Left lung (tissue), 10 donors: ENCODE measurements around the gene GDI2. TPM values are rescaled to one million over a fixed set of nuclear protein-coding genes. Genes with fewer than 3 reads are reported as not detected.
"Not testable (repeated sequence)": the region's sequence is repeated elsewhere in the genome, so short reads cannot be mapped to it uniquely, and the experiment has no call there.

ENCODE experiments used
- ATAC-seq: fragments of 200-7000 bp; cut with Tn5 transposase; one replicate; pipeline ENCODE4 v1.9.1; 2020; ENCODE audit warnings: moderate library complexity
- DNase-seq, 4 donors: peaks; one replicate each; pipeline ENCODE4 v3.0.0-alpha.2; 2013 to 2020
- H3K27ac ChIP-seq, 2 donors: fragments of 200-600 bp; sonication (generic) in 1 of 2; one replicate each; pipeline versions ENCODE4 v1.5.0 to v1.8.0; 2020 to 2021
- H3K27me3 ChIP-seq, 2 donors: fragments of 200-600 bp; sonication (generic) in 1 of 2; one replicate each; pipeline versions ENCODE4 v1.5.0 to v1.8.0; 2020 to 2021
- H3K36me3 ChIP-seq, 2 donors: fragments of 200-600 bp; sonication (generic) in 1 of 2; one replicate each; pipeline versions ENCODE4 v1.5.0 to v1.8.0; 2020 to 2021
- H3K4me1 ChIP-seq, 2 donors: fragments of 200-600 bp; one replicate each; pipeline ENCODE4 v1.8.0; 2021
- H3K4me3 ChIP-seq, 2 donors: fragments of 200-600 bp; sonication (generic) in 1 of 2; one replicate each; pipeline versions ENCODE4 v1.5.0 to v1.8.0; 2020 to 2021; ENCODE audit warnings: mild to moderate bottlenecking in 1 of 2
- H3K9me3 ChIP-seq, 2 donors: fragments of 200-600 bp; sonication (generic) in 1 of 2; one replicate each; pipeline versions ENCODE4 v1.5.0 to v1.8.0; 2020 to 2021
- intact Hi-C, 2 donors: fragments of 100-400 bp; cut with DNase I; formaldehyde crosslinking; loops; one replicate each; pipeline versions ENCODE4 v1.11.2 to v1.14.2; 2022
- polyA plus RNA-seq, 6 donors: library from polyadenylated mRNA; unstranded; fragments of 120-200 nt; gene quantifications; one replicate each; pipeline ENCODE4 v1.2.1, GENCODE V29; 2013; ENCODE audit not compliant: insufficient read length in 6 of 6
- total RNA-seq, 2 donors: library from RNA; stranded (reverse); fragmentation: NEBNext Ultra II Directional; extraction: Animal tissue kit (Norgen Biotek cat#: 25700); gene quantifications; one replicate each; pipeline ENCODE4 v1.2.1, GENCODE V29; 2021
- TF ChIP-seq, protein P1 (sequence below), 2 donors: fragments of 200-600 bp; sonication (generic) in 1 of 2; IDR thresholded peaks; one replicate each; pipeline versions ENCODE4 v1.5.0 to v1.8.0; 2021; ENCODE audit warnings: antibody characterized with exemption in 2 of 2
- donor health status: DM: no; HTN: yes; CAD: no.
- donor health status: DM: no; HTN: no; CAD: no.

GDI2 gene
- total and polyA plus RNA-seq, 8 donors = 196 to 304 (median 252) TPM

DNA sequence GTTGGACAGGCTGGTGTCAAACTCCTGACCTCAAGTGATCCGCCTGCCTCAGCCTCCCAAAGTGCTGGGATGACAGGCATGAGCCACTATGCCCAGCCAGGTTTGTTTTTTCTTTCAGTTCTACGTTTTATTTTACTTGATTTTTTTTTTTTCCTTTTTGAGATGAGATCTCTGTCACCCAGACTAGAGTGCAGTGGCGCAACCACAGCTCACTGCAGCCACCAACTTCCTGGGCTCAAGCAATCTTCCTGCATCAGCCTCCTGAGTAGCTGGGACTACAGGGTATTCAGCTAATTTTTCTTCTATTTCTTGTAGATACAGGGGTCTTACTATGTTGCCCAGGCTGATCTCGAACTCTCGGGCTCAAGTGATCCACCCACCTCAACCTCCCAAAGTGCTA lies 24.3 kb downstream of the GDI2 start:
- peaks cover 6 to 15% of the 10 kb centered on the region in 2 donors for H3K4me1 ChIP-seq
- peaks cover 0 to 97% of the 10 kb centered on the region in 2 donors for H3K36me3 ChIP-seq
- no peaks in the 10 kb centered on the region for H3K27me3 ChIP-seq
- no peak overlapping the region for H3K4me3 ChIP-seq
- DNase-seq (no peak), ATAC-seq (no peak)
- H3K27ac ChIP-seq = no peak overlapping the region
- intact Hi-C loops = no loop called here
- H3K9me3 ChIP-seq = no peaks in the 10 kb centered on the region
- TF ChIP-seq, protein P1, sequence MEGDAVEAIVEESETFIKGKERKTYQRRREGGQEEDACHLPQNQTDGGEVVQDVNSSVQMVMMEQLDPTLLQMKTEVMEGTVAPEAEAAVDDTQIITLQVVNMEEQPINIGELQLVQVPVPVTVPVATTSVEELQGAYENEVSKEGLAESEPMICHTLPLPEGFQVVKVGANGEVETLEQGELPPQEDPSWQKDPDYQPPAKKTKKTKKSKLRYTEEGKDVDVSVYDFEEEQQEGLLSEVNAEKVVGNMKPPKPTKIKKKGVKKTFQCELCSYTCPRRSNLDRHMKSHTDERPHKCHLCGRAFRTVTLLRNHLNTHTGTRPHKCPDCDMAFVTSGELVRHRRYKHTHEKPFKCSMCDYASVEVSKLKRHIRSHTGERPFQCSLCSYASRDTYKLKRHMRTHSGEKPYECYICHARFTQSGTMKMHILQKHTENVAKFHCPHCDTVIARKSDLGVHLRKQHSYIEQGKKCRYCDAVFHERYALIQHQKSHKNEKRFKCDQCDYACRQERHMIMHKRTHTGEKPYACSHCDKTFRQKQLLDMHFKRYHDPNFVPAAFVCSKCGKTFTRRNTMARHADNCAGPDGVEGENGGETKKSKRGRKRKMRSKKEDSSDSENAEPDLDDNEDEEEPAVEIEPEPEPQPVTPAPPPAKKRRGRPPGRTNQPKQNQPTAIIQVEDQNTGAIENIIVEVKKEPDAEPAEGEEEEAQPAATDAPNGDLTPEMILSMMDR (IDR thresholded peaks at IDR 0.05) = no peak

DNA sequence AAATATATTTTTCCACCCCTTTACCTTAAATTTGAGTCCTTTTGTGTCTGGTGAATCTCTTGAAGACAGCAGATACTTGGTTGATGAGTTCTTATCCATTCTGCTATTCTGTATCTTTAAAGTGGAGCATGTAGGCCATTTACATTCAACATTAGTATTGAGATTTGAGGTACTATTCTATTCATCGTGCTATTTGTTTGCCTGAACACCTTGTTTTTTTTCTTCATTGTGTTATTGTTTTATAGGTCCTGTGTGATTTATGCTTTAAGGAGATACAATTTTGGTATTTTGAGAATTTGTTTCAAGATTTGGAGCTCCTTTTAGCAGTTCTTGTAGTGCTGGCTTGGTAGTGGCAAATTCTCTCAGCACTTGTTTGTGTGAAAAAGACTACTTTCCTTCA lies 29.9 kb downstream of the GDI2 start:
- Histone ChIP-seq H3K9me3 (no peaks in the 10 kb centered on the region), H3K4me1 (peaks cover 4 to 6% of the 10 kb centered on the region in 2 donors), H3K36me3 (peaks cover 0 to 85% of the 10 kb centered on the region in 2 donors), H3K27ac (no peak overlapping the region), H3K4me3 (no peak overlapping the region), H3K27me3 (no peaks in the 10 kb centered on the region)
- DNase-seq (no peak), ATAC-seq (no peak)
- TF ChIP-seq, protein P1 (IDR thresholded peaks at IDR 0.05) = no peak
- intact Hi-C loops = no loop called here

DNA sequence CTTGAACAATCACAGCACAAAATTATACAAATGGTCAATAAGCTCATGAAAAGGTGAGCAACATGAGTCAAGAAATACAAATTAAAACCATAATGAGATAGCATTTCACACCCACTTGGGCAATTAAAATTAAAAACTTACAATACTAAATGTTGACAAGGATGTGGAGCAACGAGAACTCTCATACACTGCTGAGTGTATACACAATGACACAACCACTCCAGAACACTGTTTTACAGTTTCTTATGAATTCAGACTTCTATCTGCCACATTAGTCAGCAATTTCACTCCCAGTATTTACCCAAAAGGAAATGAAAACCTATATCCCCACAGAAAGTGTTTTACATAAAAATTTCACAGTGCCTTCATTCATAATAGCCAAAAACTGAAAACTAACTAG lies 31.1 kb downstream of the GDI2 start:
- Histone ChIP-seq H3K27me3 (no peaks in the 10 kb centered on the region), H3K36me3 (peaks cover 0 to 82% of the 10 kb centered on the region in 2 donors), H3K27ac (no peak overlapping the region), H3K9me3 (no peaks in the 10 kb centered on the region), H3K4me3 (no peak overlapping the region), H3K4me1 (peaks cover under 1 to 4% of the 10 kb centered on the region in 2 donors)
- peak; percentile 56 for ATAC-seq
- no peak for DNase-seq
- intact Hi-C loops = no loop called here
- TF ChIP-seq, protein P1 (IDR thresholded peaks at IDR 0.05) = no peak

DNA sequence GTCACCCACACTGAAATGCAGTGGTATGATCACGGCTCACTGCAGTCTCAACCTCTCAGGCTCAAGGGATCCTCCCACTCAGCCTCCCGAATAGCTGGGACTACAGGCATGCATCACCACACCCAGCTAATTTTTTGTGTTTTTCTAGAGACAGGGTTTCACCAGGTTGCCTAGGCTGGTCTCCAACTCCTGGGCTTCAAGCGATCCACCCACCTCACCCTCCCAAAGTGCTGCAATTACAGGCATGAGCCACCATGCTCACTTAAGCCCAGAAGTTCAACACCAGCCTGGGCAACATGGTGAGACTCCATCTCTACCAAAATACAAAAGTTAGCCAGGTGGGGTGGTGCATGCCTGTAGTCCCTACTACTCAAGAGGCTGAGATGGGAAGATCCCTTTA lies 33.5 kb downstream of the GDI2 start:
- TF ChIP-seq, protein P1 (IDR thresholded peaks at IDR 0.05) = no peak

DNA sequence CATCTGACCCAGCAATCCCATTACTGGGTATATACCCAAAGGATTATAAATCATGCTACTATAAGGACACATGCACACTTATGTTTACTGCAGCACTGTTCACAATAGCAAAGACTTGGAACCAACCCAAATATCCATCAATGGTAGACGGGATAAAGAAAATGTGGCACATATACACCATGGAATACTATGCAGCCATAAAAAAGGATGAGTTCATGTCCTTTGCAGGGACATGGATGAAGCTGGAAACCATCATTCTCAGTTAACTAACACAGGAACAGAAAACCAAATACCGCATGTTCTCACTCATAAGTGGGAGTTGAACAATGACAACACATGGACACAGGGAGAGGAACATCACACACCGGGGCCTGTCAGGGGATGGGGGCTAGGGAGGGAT lies 35.5 kb downstream of the GDI2 start:
- H3K27me3 ChIP-seq, H3K4me3 ChIP-seq, ATAC-seq, intact Hi-C loops, H3K9me3 ChIP-seq, H3K27ac ChIP-seq, DNase-seq: not testable (repeated sequence)
- H3K4me1 ChIP-seq = peaks cover 13 to 27% of the 10 kb centered on the region in 2 donors
- H3K36me3 ChIP-seq = peaks cover 0 to 74% of the 10 kb centered on the region in 2 donors

More for the DNA sequence above, 33.5 kb downstream of the GDI2 start:
- Histone ChIP-seq H3K27ac (no peak overlapping the region), H3K9me3 (no peaks in the 10 kb centered on the region), H3K36me3 (peaks cover 0 to 77% of the 10 kb centered on the region in 2 donors), H3K27me3 (no peaks in the 10 kb centered on the region), H3K4me3 (no peak overlapping the region), H3K4me1 (peaks cover 13 to 27% of the 10 kb centered on the region in 2 donors)
- no peak for ATAC-seq
- intact Hi-C loops = no loop called here
- no peak for DNase-seq

DNA sequence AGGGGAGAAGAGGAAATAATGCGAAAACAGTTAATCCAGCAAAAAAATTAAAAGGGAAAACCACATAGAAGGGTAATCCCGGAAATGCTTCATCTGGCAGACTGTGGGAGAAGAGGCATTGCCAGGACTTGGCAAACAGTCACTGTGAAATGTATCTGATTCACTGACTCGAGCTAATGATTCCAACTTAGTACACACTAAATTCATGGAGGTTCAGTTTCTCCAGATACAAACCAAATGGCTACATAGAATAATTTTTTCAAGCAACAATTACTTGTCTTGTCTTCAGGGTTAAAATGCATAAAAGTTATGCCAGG lies 36.4 kb downstream of the GDI2 start:
- Histone ChIP-seq H3K36me3 (peaks cover 0 to 74% of the 10 kb centered on the region in 2 donors), H3K4me1 (peaks cover 13 to 27% of the 10 kb centered on the region in 2 donors), H3K27ac (peak overlapping the region in 1 of 2 donors; percentile 42), H3K4me3 (no peak overlapping the region), H3K9me3 (no peaks in the 10 kb centered on the region), H3K27me3 (no peaks in the 10 kb centered on the region)
- ATAC-seq (peak; percentile 38), DNase-seq (no peak)
- intact Hi-C loops = no loop called here
- TF ChIP-seq, protein P1 (IDR thresholded peaks at IDR 0.05) = no peak
